Measurements from ENCODE around the gene UBN2.
"Not testable (repeated sequence)": the region's sequence is repeated elsewhere in the genome, so short reads cannot be mapped to it uniquely, and the experiment has no call there.

UBN2 gene

DNA sequence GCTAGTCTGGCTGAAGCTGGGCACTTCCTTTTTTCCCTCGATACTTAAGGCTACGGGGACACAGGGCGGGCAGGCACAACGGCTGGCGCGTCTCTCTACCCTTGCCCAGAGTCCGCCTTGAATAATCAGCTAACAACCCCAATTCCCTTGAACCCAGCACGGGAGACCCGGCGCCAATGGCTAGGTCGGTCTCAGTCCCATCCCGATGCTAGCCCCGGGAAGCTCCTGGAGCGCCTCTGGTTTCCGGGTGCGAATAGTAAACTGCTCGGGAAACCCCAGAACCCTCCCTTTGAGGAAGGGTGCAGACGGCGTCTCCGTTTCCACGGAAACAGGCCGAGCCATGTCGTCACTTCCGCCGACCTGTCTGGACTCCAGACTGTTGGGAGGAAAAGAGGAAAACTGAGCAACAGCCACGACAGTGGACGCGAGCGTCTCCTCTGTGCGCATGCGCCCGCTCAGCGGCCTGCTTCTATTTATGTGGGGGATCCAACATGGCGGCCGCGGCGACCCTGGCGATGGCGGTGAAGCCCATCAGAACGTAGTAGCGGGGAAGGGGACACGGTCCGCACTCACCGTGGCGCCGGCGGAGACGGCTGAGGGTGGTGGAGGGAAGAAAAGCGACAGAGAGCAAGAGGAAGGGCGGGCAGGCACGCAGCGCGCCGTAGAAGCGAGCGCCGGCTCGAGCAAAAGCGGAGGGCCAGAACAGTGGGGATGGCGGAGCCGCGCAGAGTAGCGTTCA lies at the start of gene UBN2:
TSS of gene UBN2 (plus strand) at position 464 of the 739 bp plus-strand sequence. CDS start at position 712, 248 bp downstream.
- peak; percentile 94 for DNase-seq (ENCODE audit: low spot score)

DNA sequence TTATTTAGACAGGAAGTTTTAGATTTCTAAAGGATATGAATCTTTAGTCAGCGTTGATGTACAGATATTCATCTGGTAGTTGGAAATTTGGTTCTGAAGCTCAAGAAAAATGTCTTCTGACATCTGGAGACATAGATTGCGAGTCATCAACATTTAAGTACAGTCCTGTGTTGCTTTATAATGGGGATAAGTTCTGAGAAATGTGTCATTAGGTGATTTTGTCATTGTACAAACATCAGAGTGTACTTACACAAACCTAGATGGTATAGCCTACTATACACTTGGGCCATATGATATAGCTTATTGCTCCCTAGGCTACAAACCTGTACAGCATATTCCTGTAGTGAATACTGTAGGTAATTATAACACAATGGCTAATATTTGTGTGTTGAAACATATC lies 49.6 kb upstream of the UBN2 start:
- DNase-seq (ENCODE audit: low spot score) = no peak

DNA sequence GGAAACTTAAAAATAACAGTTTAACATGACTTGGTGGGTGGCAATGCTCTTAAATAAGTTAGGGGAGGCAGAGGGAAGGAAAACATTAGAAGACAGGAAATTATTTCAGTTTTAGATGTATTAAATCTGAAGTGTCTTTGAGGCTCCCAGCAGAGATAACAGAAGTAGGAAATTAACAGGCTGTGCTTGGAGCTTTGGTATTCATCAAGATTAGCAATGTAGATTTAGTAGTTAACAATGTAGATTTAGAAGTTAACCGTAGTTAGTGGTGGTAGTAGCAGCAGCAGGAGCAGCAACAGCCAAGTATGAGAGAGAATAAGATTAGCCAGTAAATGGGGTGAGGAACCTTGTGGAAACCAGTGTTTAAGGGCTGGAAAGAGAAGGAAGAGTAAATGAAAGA lies 48.7 kb upstream of the UBN2 start:
- DNase-seq (ENCODE audit: low spot score) = no peak

DNA sequence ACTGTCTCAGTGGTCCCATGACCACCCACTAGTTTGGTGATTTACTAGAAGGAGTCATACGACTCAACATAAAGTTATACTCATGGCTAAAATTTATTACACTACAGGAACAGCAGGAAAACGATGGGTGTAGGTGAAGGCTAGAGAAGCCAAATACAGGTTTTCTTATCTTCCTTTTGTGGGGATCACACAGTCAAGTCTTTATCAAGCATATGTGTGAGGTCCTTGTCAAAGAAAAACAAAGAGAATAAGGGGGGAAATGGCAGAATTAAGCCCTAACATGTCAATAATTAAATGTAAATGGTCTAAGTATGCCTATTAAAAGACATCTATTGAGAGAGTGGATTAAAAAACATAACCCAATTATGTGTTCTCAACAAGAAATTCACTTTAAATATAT lies 47.8 kb upstream of the UBN2 start:
- no peak for DNase-seq (ENCODE audit: low spot score)

DNA sequence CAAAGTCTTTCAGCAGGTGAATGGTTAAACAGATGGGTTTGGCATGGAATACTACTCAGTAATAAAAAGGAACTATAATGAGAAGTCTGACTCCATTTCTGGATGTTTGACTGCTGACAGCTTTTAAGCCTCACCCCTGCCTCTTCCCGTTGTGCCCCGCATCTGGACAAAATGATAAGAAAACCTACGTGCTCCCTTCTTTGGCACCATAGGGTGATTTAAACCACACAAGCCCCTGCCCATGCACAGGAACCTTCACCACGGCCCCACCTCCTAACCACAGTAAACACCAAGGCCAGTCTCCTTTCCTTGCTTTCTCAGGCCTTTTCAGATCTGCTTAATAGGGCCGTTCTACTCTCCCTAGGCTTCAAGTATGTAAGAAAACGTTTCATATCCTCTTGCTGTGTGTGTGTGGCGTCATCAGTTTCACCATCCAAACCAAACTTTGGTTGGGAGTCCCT lies 47.1 kb upstream of the UBN2 start:
- no peak for DNase-seq (ENCODE audit: low spot score)

DNA sequence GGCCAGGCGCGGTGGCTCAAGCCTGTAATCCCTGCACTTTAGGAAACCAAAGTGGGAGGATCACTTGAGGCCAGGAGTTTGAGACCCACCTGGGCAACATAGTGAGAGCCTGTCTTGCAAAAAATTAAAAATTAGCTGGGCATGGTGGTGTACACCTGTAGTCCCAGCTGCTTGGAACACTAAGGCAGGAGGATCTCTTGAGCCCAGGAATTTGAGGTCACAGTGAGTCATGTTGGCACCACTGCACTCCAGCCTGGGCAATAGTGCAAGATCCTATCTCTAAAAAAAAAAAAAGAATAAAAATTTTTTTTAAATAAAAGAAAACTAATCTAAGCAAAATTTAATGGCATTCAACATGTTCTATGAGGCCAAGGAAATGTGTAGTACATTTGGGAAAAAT lies 44.9 kb upstream of the UBN2 start:
- no peak for DNase-seq (ENCODE audit: low spot score)

DNA sequence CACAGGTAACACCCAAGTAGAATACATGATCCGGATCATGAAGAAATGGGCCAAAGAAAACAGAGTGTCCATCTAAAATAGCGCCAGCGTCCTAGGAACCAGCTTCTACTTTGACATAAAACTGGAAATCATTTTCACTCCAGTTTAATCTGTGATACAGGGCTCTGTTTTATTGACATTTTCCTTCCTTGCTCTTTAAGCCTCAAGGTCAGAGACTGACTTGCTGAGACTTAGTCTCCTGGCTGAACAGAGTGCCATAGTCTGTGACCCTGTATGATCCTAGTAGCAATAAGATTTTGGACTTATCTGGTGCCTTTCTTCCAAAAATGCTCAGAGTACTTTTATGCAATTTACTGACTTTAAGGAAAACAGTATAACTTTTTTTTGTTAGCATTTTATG lies 41.7 kb upstream of the UBN2 start:
- DNase-seq (ENCODE audit: low spot score) = no peak

DNA sequence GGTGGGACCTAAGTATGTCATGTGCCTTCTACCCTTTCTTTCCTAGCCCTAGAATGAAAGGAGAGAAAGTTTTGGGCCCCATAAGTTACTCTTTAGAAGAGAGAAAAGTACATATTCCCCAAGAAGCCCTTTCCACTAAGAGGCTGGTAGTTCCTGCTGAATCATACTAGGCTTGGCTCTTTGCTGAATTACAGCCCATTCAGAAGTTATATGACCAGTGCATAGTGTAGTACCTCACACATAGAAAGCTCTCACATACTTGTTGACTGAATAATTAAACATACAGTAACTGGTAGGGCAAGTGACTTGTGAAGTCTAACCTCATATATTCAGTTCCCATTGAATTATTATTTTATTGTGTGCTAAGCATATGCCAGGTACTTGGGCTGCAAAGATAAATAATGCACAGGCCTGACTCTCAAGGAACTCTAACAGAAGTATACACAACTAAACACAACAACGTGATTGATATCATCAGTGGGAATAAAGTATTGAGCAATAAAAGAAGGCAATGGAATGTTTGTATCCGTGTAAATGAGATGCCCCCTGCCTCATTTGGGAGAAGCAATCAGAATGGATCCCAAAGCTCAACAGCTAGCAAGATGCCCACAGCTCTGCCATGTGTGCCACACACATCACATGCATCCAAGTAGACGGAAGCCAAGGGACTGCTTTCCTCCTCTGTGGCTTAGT lies 38.9 kb upstream of the UBN2 start:
- DNase-seq (ENCODE audit: low spot score) = no peak

DNA sequence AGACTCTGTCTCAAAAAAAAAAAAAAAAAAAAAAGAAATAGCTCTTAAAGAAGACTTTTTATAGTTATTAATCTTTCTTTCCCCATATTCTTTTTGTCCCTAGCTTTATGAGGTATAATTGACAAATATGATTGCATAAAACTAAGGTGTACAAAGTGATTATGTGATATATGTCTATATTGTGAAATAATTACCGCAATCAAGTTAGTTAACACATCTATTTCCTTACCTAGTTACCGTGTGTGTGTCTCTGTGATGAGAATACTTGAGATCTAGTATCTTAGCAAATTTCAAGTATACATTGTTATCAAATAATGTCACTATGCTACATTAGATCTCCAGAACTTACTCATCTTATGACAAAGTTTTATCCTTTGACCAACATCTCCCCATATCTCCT lies 30.7 kb upstream of the UBN2 start:
- DNase-seq (ENCODE audit: low spot score) = no peak

DNA sequence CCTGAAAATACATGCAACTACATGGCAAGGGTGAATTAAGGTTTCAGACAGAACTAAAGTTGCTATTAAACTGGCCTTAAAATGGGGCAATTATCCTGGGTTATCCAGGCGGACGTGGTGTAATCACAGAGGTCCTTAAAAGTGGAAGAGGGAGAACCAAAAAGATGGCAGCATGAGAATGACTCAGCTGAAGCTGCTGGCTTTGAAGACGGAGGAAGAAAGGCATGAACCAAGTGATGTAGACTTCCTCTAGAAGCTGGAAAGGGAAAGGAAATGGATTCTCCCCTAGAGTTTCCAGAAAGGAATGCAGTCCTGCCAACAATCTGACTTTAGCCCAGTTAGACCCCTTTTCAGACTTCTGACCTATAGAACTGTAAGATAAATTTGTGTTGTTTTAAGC lies 27.0 kb upstream of the UBN2 start:
- no peak for DNase-seq (ENCODE audit: low spot score)

DNA sequence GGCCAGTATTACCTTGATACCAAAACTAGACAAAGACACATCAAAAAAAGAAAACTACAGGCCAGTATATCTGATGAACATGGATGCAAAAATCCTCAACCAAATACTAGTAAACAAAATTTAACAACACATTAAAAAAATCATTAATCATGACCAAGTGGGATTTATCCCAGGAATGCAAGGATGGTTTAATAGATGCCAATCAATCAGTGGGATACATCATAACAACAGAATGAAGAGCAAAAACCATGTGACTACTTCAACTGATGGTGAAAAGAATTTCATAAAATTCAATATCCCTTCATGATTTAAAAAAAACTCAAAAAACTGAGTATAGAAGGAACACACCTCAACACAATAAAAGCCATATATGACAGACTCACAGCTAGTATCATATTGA lies 25.2 kb upstream of the UBN2 start:
- DNase-seq (ENCODE audit: low spot score) = no peak

DNA sequence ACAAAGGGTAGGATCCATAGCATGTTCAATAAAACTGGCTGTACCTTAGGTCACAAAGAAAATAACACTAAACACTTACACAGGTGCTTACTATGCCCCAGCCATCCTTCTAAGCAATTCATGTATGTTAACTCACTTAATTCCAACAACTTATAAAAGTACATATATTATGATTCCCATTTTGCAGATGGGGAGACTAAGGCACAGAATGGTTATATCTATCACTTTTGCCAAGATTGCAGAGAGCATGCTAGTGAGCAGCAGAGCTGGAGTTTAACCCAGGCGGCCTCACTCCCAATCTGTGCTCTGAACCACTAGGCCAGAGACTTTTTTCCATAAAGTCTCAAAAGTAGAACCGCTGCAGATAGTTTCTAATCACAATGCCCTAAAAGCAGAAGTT lies 18.9 kb upstream of the UBN2 start:
- DNase-seq (ENCODE audit: low spot score) = no peak

DNA sequence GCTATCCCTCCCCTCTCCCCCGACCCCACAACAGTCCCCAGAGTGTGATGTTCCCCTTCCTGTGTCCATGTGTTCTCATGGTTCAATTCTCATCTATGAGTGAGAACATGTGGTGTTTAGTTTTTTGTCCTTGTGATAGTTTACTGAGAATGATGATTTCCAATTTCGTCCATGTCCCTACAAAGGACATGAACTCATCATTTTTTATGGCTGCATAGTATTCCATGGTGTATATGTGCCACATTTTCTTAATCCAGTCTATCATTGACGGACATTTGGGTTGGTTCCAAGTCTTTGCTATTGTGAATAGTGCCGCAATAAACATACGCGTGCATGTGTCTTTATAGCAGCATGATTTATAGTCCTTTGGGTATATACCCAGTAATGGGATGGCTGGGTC lies 17.5 kb upstream of the UBN2 start:
- DNase-seq (ENCODE audit: low spot score) = not testable (repeated sequence)

DNA sequence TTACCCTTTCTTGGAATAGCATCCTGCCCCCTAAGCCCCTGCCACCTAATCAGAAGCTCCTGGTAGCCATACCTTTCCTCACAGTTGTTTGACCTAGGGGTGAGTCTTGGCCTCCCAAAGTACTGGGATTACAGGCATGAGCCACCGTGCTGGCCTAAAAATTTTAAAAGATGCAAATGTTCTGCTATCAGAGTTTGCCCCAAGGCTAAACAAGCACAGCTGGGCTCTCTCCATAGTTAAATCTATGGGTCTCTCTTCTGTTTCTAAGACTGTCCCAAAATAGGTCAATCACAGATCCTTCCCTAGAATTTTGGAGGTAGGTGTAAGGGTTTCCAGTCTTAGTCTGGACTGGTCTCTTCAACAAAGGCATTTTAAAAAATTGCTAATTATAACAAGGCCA lies 12.9 kb upstream of the UBN2 start:
- no peak for DNase-seq (ENCODE audit: low spot score)

DNA sequence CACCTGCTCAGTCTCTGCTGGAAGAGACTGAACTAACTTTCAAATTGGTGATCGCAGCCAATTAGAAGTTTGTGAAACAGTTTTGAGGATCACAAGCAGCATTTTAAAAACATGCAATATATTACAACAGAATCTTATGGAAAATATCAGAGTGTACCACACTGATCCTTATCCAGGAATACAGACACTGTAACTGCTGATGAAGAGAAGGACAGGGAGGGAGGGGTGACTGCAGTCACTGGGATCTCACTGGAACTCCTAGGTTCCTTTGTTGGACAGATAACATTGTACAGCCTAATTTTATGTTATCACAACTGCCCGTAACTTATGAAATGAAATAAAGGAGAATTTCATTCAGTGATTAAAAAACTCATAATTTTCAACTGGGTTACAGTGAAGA lies 6.8 kb upstream of the UBN2 start:
- no peak for DNase-seq (ENCODE audit: low spot score)

DNA sequence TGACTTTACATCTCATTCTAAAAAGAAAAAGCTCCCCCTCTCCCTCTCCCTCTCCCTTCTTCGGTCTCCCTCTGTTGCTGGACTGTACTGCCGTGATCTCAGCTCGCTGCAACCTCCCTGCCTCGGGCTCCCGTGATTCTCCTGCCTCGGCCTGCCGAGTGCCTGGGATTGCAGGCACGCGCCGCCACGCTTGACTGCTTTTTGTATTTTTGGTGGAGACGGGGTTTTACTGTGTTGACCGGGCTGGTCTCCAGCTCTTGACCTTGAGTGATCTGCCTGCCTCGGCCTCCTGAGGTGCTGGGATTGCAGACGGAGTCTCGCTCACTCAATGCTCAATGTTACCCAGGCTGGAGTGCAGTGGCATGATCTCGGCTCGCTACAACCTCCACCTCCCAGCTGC lies 6.2 kb upstream of the UBN2 start:
- not testable (repeated sequence) for DNase-seq (ENCODE audit: low spot score)

DNA sequence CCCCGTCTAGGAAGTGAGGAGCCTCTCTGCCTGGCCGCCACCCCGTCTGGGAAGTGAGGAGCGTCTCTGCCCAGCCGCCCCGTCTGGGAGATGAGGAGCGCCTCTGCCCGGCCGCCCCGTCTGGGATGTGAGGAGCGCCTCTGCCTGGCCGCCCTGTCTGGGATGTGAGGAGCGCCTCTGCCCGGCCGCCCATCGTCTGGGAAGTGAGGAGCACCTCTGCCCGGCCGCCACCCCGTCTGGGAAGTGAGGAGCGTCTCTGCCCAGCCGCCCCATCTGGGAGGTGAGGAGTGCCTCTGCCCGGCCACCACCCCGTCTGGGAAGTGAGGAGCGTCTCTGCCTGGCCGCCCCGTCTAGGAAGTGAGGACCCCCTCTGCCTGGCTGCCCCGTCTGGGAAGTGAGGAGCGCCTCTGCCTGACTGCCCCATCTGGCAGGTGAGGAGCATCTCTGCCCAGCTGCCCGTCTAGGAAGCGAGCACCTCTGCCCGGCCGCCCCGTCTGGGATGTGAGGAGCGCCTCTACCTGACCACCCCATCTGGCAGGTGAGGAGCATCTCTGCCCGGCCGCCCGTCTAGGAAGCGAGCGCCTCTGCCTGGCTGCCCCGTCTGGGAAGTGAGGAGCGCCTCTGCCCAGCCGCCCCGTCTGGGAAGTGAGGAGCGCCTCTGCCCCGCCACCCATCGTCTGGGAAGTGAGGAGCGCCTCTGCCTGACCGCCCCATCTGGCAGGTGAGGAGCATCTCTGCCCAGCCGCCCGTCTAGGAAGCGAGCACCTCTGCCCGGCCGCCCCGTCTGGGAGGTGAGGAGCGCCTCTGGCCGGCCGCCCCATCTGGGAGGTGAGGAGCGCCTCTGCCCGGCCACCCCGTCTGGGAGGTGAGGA lies 5.5 kb upstream of the UBN2 start:
- not testable (repeated sequence) for DNase-seq (ENCODE audit: low spot score)

DNA sequence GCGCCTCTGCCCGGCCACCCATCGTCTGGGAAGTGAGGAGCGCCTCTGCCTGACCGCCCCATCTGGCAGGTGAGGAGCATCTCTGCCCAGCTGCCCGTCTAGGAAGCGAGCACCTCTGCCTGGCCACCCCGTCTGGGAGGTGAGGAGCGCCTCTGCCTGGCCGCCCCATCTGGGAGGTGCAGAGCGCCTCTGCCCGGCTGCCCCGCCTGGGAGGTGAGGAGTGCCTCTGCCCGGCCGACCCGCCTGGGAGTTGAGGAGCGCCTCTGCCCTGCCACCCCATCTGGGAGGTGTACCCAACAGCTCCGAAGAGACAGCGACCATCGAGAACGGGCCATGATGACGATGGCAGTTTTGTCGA lies 4.9 kb upstream of the UBN2 start:
- not testable (repeated sequence) for DNase-seq (ENCODE audit: low spot score)

DNA sequence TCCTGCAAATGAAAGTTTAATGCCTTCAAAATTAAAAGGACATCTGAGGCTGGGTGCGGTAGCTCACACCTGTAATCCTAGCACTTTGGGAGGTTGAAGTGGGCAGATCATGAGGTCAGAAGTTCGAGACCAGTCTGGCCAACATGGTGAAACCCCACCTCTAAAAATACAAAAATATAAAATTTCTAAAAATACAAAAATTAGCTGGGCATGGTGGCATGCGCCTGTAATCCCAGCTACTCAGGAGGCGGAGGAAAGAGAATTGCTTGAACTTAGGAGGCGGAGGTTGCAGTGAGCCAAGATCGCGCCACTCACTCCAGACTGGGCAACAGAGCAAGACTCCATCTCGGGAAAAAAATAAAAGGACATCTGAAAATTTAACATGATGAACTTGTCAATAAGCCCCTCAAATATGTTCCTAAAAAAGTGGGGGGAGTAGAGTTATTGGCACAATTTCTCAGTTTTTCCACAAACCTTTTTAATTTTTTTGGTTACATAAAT lies 4.0 kb upstream of the UBN2 start:
- DNase-seq (ENCODE audit: low spot score) = not testable (repeated sequence)

DNA sequence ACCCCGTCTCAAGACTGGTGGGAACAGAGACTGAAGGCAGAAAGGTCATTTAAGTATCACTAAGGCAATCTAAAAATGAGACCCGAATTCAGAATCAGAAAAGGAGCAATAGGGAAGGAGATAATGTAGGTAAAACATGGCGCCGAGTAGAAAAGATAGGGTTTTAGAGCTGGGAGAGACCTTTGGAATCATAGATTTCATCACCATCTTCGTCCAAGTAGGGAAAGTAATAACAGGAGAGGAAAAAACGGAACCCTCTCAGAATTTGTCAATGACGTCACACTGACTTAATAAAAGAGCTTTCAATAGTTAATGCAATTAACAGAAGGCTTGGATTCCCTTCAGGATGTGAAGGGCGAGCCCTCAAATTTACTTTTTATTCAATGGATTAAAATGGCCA lies 1.0 kb upstream of the UBN2 start:
- no peak for DNase-seq (ENCODE audit: low spot score)

DNA sequence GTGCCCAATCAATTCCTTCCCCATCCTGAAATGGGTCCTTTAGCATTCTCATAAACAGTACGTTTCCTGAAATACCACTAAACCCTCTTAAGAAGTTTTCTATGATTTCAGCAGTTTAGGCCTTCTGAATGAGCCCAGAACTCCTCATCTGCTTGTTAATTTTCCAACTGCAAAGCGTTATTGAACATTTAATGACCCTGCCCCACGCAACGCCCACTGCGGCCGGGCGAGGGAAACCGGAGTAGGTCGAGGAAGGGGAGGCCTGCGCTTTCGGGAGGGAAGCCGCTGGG lies 608 bp upstream of the UBN2 start:
- DNase-seq (ENCODE audit: low spot score) = no peak

DNA sequence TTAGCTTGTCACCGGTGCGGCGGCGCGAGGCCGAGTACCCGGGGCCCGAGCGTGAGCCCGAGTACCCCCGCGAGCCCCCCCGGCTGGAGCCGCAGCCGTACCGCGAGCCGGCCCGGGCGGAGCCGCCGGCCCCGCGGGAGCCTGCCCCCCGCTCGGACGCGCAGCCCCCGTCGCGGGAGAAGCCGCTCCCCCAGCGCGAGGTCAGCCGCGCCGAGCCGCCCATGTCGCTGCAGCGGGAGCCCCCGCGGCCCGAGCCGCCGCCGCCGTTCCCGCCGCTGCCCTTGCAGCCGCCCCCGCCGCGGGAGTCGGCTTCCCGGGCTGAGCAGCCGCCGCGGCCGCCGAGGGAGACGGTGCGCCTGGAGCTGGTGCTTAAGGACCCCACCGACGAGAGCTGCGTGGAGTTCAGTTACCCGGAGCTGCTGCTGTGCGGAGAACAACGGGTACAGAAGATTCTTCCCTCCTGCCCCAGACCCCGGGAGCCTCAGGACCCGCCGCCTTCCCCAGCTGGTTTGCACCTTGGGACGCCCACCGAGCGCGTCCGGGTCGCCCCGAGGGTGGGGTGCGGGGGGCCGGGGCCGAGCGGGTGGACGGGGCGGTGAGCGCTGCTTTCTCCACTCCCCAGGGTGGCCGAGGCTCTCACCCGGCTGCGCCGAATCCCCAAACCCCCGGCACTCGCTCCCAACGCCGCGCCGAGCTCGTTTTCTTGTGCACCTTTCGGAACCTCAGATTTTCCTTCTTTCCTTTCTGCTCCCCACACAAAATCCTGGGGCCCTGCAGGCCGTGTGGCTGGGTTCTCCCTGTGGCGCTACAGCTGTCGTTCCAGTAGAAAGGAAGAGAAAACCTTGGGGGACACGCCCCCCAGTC lies 708 bp downstream of the UBN2 start:
- no peak for DNase-seq (ENCODE audit: low spot score)

All from CD4-positive, alpha-beta T cell treated with Interleukin-15 for 4 hours (primary cell).